GM12878 (cell line): Measurements from ENCODE around the gene IL33. TPM values are rescaled to one million over a fixed set of nuclear protein-coding genes. Genes with fewer than 3 reads are reported as not detected.
A peak's percentile ranks its signal among the peaks of the same experiment; 100 is the strongest.
"Not testable (repeated sequence)": the region's sequence is repeated elsewhere in the genome, so short reads cannot be mapped to it uniquely, and the experiment has no call there.

Source experiments
- ATAC-seq: fragments of 200-7000 bp; cut with Tn5 transposase; 3 replicates; pipeline ENCODE4 v1.9.1; 2020; ENCODE audit warnings: mild to moderate bottlenecking, moderate library complexity
- BruUV-seq: library from RNA; stranded (reverse); fragments of 400-500 nt; replicated peaks from 2 replicates; lab custom pipeline; 2021; lab: Mats Ljungman, UMichigan
- CTCF ChIA-PET: fragments of 300-600 bp; sonication (Branson Sonifier 250); formaldehyde crosslinking; extraction: SDS; loops from one replicate; lab custom pipeline; 2021; ENCODE audit warnings: inconsistent platforms; lab: Yijun Ruan, JAX
- POLR2A ChIA-PET: fragments of 350-600 bp; formaldehyde crosslinking; extraction: SDS; loops from one replicate; lab custom pipeline; 2021; ENCODE audit warnings: inconsistent platforms; lab: Charles Lee
- RAD21 ChIA-PET: fragments of 300-600 bp; sonication (Branson Sonifier 250); formaldehyde crosslinking; loops from one replicate; lab custom pipeline; 2023; ENCODE audit warnings: antibody characterized with exemption; ENCODE audit not compliant: unreplicated experiment; lab: Charles Lee
- SMC1A ChIA-PET: fragments of 300-600 bp; sonication (Branson Sonifier 250); formaldehyde crosslinking; loops from one replicate; lab custom pipeline; 2023; ENCODE audit not compliant: unreplicated experiment, uncharacterized antibody; lab: Charles Lee
- DNase-seq: peaks from one replicate; pipeline ENCODE4 v3.0.0-alpha.2; 2011; ENCODE audit warnings: low read depth, low spot score
- FAIRE-seq: peaks from 3 replicates; lab custom pipeline; 2011; peaks lifted over from hg19 to GRCh38; lab: Jason Lieb, UNC
- H2AFZ ChIP-seq: 2 replicates; pipeline ENCODE4 v1.6.0; 2011; ENCODE audit warnings: low read depth, low read length, control low read depth; ENCODE audit not compliant: control insufficient read depth
- H3K27ac ChIP-seq: 2 replicates; pipeline ENCODE4 v1.5.1; 2011; ENCODE audit warnings: control low read depth; ENCODE audit not compliant: control insufficient read depth, insufficient read depth
- H3K27me3 ChIP-seq, 2 experiments: replicated peaks in 1 of 2; 2 replicates each; pipeline versions ENCODE4 v1.6.0 to v1.6.1; 2011; ENCODE audit warnings: low read length in 1 of 2; ENCODE audit not compliant: control insufficient read depth in 2 of 2, insufficient read depth in 2 of 2
- H3K36me3 ChIP-seq, 2 experiments: 2 replicates each; pipeline ENCODE4 v1.5.1; 2011; ENCODE audit warnings: low read length in 1 of 2; ENCODE audit not compliant: control insufficient read depth in 2 of 2, insufficient read depth in 2 of 2
- H3K4me1 ChIP-seq: 2 replicates; pipeline ENCODE4 v1.6.1; 2011; ENCODE audit warnings: mild to moderate bottlenecking, low read length, moderate library complexity, mixed read lengths; ENCODE audit not compliant: control insufficient read depth, insufficient read depth
- H3K4me2 ChIP-seq: 2 replicates; pipeline ENCODE4 v1.6.0; 2011; ENCODE audit warnings: control low read depth; ENCODE audit not compliant: control insufficient read depth, insufficient read depth
- H3K4me3 ChIP-seq: fragments of 200-600 bp; sonication (generic); 2 replicates; pipeline ENCODE4 v1.5.1; 2016
- H3K79me2 ChIP-seq: 2 replicates; pipeline ENCODE4 v1.6.0; 2011; ENCODE audit warnings: low read length; ENCODE audit not compliant: control insufficient read depth, insufficient read depth
- H3K9ac ChIP-seq: 2 replicates; pipeline ENCODE4 v1.8.0; 2011; ENCODE audit warnings: low read length, control low read depth, mixed read lengths; ENCODE audit not compliant: control insufficient read depth, insufficient read depth
- H3K9me3 ChIP-seq: replicated peaks from 3 replicates; pipeline ENCODE4 v1.5.1; 2011; ENCODE audit warnings: mild to moderate bottlenecking, low read length; ENCODE audit not compliant: control insufficient read depth, insufficient read depth
- H4K20me1 ChIP-seq: 2 replicates; pipeline ENCODE4 v1.6.0; 2011; ENCODE audit not compliant: control insufficient read depth, insufficient read depth
- CBX3 ChIP-seq: fragments of 200-600 bp; sonication (generic); IDR thresholded peaks from 2 replicates; pipeline ENCODE4 v1.6.1; 2016; ENCODE audit warnings: low read depth, borderline replicate concordance
- CBX5 ChIP-seq: sonication (generic); IDR thresholded peaks from 2 replicates; pipeline ENCODE4 v1.6.1; 2016; ENCODE audit warnings: low read depth, moderate library complexity, mild to moderate bottlenecking, inconsistent platforms
- NR2C1 ChIP-seq: fragments of 450-650 bp; IDR thresholded peaks from 2 replicates; pipeline ENCODE4 v1.6.1; 2017; ENCODE audit warnings: antibody characterized with exemption, mild to moderate bottlenecking, moderate library complexity
- USF2 ChIP-seq: IDR thresholded peaks from 2 replicates; pipeline ENCODE4 v1.6.1; 2011; ENCODE audit warnings: low read depth, low read length, improper control_type of control experiment, borderline replicate concordance
- ZBTB33 ChIP-seq: fragments of 450-650 bp; IDR thresholded peaks from 2 replicates; pipeline ENCODE4 v1.6.1; 2017; ENCODE audit warnings: mild to moderate bottlenecking
- WGBS: methylation state at CpG from one replicate; pipeline ENCODE4 v1.1.6; 2016; ENCODE audit warnings: low lambda C conversion rate; ENCODE audit not compliant: insufficient replicate concordance, insufficient coverage; ENCODE audit errors: missing lambda C conversion rate; 5-methylcytosine and 5-hydroxymethylcytosine counted together
- in situ Hi-C: fragments of 300-500 bp; cut with MboI; formaldehyde crosslinking; loops from 9 replicates; pipeline ENCODE4 v1.14.3; 2018; ENCODE audit warnings: mixed read lengths
- intact Hi-C: fragments of 100-400 bp; cut with micrococcal nuclease; formaldehyde crosslinking; loops from one replicate; pipeline ENCODE4 v1.14.2; 2022; ENCODE audit not compliant: unreplicated experiment
- polyA plus RNA-seq, 11 experiments: library from polyadenylated mRNA; depleted of rRNA in 4 of 11; unstranded in 6 of 11; stranded (reverse) in 5 of 11; fragments of >200 nt; fragmentation: Nextera tagmentation in 4 of 11; fragmentation: Illumina TruSeq in 1 of 11; extraction: Ambion mirVana in 4 of 11; extraction: Trizol in 1 of 11; gene quantifications; 1 replicate in 1 of 11; 2 replicates in 10 of 11; pipeline versions ENCODE4 v1.2.1 to v1.2.3, GENCODE V29; 2011 to 2016; ENCODE audit warnings: inconsistent platforms in 2 of 11, missing spikeins in 2 of 11, low read depth in 1 of 11
- total RNA-seq, 4 experiments: library from RNA; depleted of rRNA in 3 of 4; stranded (reverse); fragments of >200 nt in 3 of 4; fragmentation: Illumina TruSeq in 1 of 4; extraction: Trizol in 1 of 4; gene quantifications; 2 replicates each; pipeline versions ENCODE4 v1.2.1 to v1.2.3, GENCODE V29; 2013 to 2021

The IL33 gene
- total and polyA plus RNA-seq, 10 of the 15 experiments (the other 5 are each of a cell fraction or from before 2014, with no cell fraction given): not detected

- no peak overlapping the region for H3K4me3 ChIP-seq
- in situ Hi-C loops: no loop called here
- BruUV-seq: no TSS peak
- H3K4me2 ChIP-seq: no peak overlapping the region
- SMC1A ChIA-PET: interaction anchor here (0.7 to 2.5 kb wide), 2 partner anchors 13 to 120 kb away, joined by 5 read pairs; no protein-coding TSS in a partner anchor
- H3K9ac ChIP-seq: no peak overlapping the region
- no peaks in the 10 kb centered on the region for H3K27me3 ChIP-seq
- no peak for FAIRE-seq
- no peak for ATAC-seq
- H3K79me2 ChIP-seq: no peaks in the 10 kb centered on the region
- POLR2A ChIA-PET: no interaction called here
- intact Hi-C loops: no loop called here
- TF ChIP-seq CBX3 (no peak), USF2 (no peak), ZBTB33 (no peak)
- no peak overlapping the region for H2AFZ ChIP-seq
- WGBS: 0% methylated on average over 1 of the region's 1 CpG
- no peak for DNase-seq
- H3K4me1 ChIP-seq: no peaks in the 10 kb centered on the region
- RAD21 ChIA-PET: no interaction called here
- CTCF ChIA-PET: no interaction called here
- H4K20me1 ChIP-seq: no peaks in the 10 kb centered on the region
- H3K9me3 ChIP-seq: peaks cover 10% of the 10 kb centered on the region
- no peaks in the 10 kb centered on the region for H3K36me3 ChIP-seq
- no peak overlapping the region for H3K27ac ChIP-seq
These were observed 43.9 kb upstream of the IL33 start for GRCh38 chr9:6171667-6172066.

GRCh38 chr9:6173914-6174313 lies 41.7 kb upstream of the IL33 start:
- in situ Hi-C loops: no loop called here
- H4K20me1 ChIP-seq: no peaks in the 10 kb centered on the region
- peaks cover 10% of the 10 kb centered on the region for H3K9me3 ChIP-seq
- CTCF ChIA-PET: no interaction called here
- intact Hi-C loops: no loop called here
- POLR2A ChIA-PET: no interaction called here
- ATAC-seq (no peak), DNase-seq (no peak)
- H3K79me2 ChIP-seq: no peaks in the 10 kb centered on the region
- no peak overlapping the region for H3K4me2 ChIP-seq
- no peaks in the 10 kb centered on the region for H3K4me1 ChIP-seq
- TF ChIP-seq CBX5: peak; percentile 81; the same call in 1 of the 2 replicates
- no peak for TF ChIP-seq NR2C1
- TF ChIP-seq, all 136 proteins: peak for 1
- no peaks in the 10 kb centered on the region for H3K27me3 ChIP-seq
- no peak overlapping the region for H3K27ac ChIP-seq
- no peak overlapping the region for H3K9ac ChIP-seq
- H3K4me3 ChIP-seq: no peak overlapping the region
- RAD21 ChIA-PET: interaction anchor here (1.8 kb wide), 1 partner anchor 11 kb away, joined by 5 read pairs; no protein-coding TSS in a partner anchor
- no peaks in the 10 kb centered on the region for H3K36me3 ChIP-seq
- H2AFZ ChIP-seq: no peak overlapping the region
- no peak for FAIRE-seq
- no TSS peak for BruUV-seq
- SMC1A ChIA-PET: interaction anchor here (1.0 to 2.5 kb wide), 2 partner anchors 9 to 11 kb away, joined by 5 read pairs; no protein-coding TSS in a partner anchor

GRCh38 chr9:6182549-6183226 lies 32.9 kb upstream of the IL33 start:
- FAIRE-seq, in situ Hi-C loops, H3K9ac ChIP-seq, ATAC-seq, H3K9me3 ChIP-seq, H3K79me2 ChIP-seq, H3K27ac ChIP-seq, H3K27me3 ChIP-seq, H4K20me1 ChIP-seq, POLR2A ChIA-PET, H2AFZ ChIP-seq, H3K36me3 ChIP-seq, DNase-seq, H3K4me2 ChIP-seq, H3K4me3 ChIP-seq, CTCF ChIA-PET, RAD21 ChIA-PET, intact Hi-C loops, BruUV-seq: not testable (repeated sequence)
- 90% methylated on average over 24 of the region's 31 CpGs for WGBS
- SMC1A ChIA-PET: interaction anchor here (1.1 to 1.4 kb wide), 2 partner anchors 142 to 235 kb away, joined by 3 read pairs; no protein-coding TSS in a partner anchor
- peaks cover 33% of the 10 kb centered on the region for H3K4me1 ChIP-seq
